ENCODE measurements around the gene TTLL5. TPM values are rescaled to one million over a fixed set of nuclear protein-coding genes. Genes with fewer than 3 reads are reported as not detected.

The TTLL5 gene
- total RNA-seq, 1 experiment from 2014 or later, result 35.7 TPM

DNA sequence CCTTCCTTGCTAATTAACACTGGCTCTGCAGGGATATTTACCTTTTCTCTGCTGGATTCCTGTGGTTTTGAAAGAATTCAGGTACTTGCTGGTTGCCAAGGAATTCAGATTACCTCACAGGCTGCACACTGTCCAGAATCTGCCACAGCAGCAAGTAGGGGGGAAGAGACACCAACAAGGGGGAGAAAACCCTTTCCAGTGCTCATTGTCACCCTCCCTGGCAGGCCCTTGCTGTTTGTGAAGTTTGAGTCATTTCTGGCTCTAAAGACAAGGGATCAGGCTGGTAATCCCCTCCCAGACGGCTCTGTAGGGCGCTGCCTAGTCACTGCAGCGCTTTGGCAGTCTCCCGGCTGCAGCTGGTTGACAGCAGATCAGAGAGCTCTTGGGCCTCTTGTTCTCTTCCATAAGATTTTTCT is 50.8 kb downstream of the TTLL5 start:
- H4K8ac ChIP-seq (replicated peaks; ENCODE audit: insufficient read length, low read depth, low read length), result no peak overlapping the region
- H2BK5ac ChIP-seq (ENCODE audit: insufficient read length, low read length), result no peak overlapping the region
- no peaks in the 10 kb centered on the region; the same call in 1 of the 2 replicates for H3K27me3 ChIP-seq (ENCODE audit: insufficient read depth, low read length)
- H4K20me1 ChIP-seq (ENCODE audit: control insufficient read depth, insufficient read depth, insufficient read length), result no peaks in the 10 kb centered on the region
- peaks cover 15 to 29% of the 10 kb centered on the region in 2 experiments for H3K4me1 Mint-ChIP-seq
- H3K27ac ChIP-seq (ENCODE audit: insufficient read length, low read depth, low read length), result no peak overlapping the region
- H3K4ac ChIP-seq (ENCODE audit: low read depth, low read length), result no peak overlapping the region
- no peak overlapping the region for H2BK15ac ChIP-seq (ENCODE audit: low read depth, low read length)
- H4K91ac ChIP-seq (ENCODE audit: insufficient read length, low read depth, low read length), result no peak overlapping the region
- peak overlapping the region; percentile 81 to 96 (median 94); a peak in 6 of 7 replicates for H3K27ac Mint-ChIP-seq
- H3K9ac ChIP-seq (ENCODE audit: extremely low read depth, insufficient read length, low read length), result no peak overlapping the region
- peaks cover 3 to 16% (median 7%) of the 10 kb centered on the region in 3 experiments; a peak in 5 of 7 replicates for H3K36me3 Mint-ChIP-seq (ENCODE audit: insufficient read depth in 1 of 3, low read depth in 3 of 3)
- H3K4me3 Mint-ChIP-seq, result no peak overlapping the region
- no peaks in the 10 kb centered on the region for H3K9me3 Mint-ChIP-seq
- H3K27me3 Mint-ChIP-seq (ENCODE audit: low read depth), result no peaks in the 10 kb centered on the region; the same call in 1 of the 2 replicates
- H3K79me2 ChIP-seq (ENCODE audit: insufficient read depth, low read length), result no peaks in the 10 kb centered on the region
- H3K56ac ChIP-seq (ENCODE audit: insufficient read length, low read depth, low read length), result no peak overlapping the region
- no peak overlapping the region for H3K4me2 ChIP-seq (ENCODE audit: insufficient read depth, insufficient read length, low read length)
- peak; percentile 35 for DNase-seq
- no peak overlapping the region for H2BK12ac ChIP-seq (ENCODE audit: insufficient read length, low read depth, low read length)
- no peak overlapping the region for H3K14ac ChIP-seq (ENCODE audit: insufficient read depth, low read length)
- H2BK120ac ChIP-seq (ENCODE audit: low read depth, low read length, poor library complexity, severe bottlenecking), result no peak overlapping the region
- no peaks in the 10 kb centered on the region for H3K23me2 ChIP-seq (ENCODE audit: insufficient read length, low read depth, low read length, poor library complexity, severe bottlenecking)
- no CpG with 5 or more reads among the region's 4 CpGs for WGBS (ENCODE audit: extremely low coverage, insufficient read length, low lambda C conversion rate)
- no peak overlapping the region for H2BK20ac ChIP-seq (ENCODE audit: low read depth, low read length, poor library complexity, severe bottlenecking)
- no peaks in the 10 kb centered on the region for H3K79me1 ChIP-seq (ENCODE audit: insufficient read depth, low read depth, low read length, poor library complexity, severe bottlenecking)
- no peaks in the 10 kb centered on the region for H3K9me3 ChIP-seq (ENCODE audit: control insufficient read depth, low read depth, low read length)
- H3K18ac ChIP-seq (ENCODE audit: insufficient read length, low read depth, low read length), result no peak overlapping the region
- no peak overlapping the region for H2AFZ ChIP-seq (ENCODE audit: low read length)
- no peak overlapping the region for H3T11ph ChIP-seq (ENCODE audit: low read length)
- no peaks in the 10 kb centered on the region; the same call in 1 of the 2 replicates for H3K4me1 ChIP-seq (ENCODE audit: insufficient read depth, low read length)
- H3K23ac ChIP-seq (ENCODE audit: insufficient read length, low read depth, low read length), result no peak overlapping the region
- H2AK5ac ChIP-seq (ENCODE audit: insufficient read length, low read length), result no peak overlapping the region
- TF ChIP-seq, protein P1, sequence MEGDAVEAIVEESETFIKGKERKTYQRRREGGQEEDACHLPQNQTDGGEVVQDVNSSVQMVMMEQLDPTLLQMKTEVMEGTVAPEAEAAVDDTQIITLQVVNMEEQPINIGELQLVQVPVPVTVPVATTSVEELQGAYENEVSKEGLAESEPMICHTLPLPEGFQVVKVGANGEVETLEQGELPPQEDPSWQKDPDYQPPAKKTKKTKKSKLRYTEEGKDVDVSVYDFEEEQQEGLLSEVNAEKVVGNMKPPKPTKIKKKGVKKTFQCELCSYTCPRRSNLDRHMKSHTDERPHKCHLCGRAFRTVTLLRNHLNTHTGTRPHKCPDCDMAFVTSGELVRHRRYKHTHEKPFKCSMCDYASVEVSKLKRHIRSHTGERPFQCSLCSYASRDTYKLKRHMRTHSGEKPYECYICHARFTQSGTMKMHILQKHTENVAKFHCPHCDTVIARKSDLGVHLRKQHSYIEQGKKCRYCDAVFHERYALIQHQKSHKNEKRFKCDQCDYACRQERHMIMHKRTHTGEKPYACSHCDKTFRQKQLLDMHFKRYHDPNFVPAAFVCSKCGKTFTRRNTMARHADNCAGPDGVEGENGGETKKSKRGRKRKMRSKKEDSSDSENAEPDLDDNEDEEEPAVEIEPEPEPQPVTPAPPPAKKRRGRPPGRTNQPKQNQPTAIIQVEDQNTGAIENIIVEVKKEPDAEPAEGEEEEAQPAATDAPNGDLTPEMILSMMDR (conservative IDR thresholded peaks at IDR 0.05), result no peak
- no peak overlapping the region for H4K5ac ChIP-seq (ENCODE audit: insufficient read length, low read depth, low read length)
